Mesodermal cell (in vitro differentiated cells): Measurements from ENCODE around the gene DLG2.
"Not testable (repeated sequence)": the region's sequence is repeated elsewhere in the genome, so short reads cannot be mapped to it uniquely, and the experiment has no call there.

Source experiments
- H3K27ac ChIP-seq: 2 replicates; pipeline ENCODE4 v1.7.0; 2013; ENCODE audit warnings: mild to moderate bottlenecking, low read depth, low read length, moderate library complexity; ENCODE audit not compliant: severe bottlenecking
- H3K36me3 ChIP-seq: 2 replicates; pipeline ENCODE4 v1.7.1; 2013; ENCODE audit warnings: mild to moderate bottlenecking, low read length, moderate library complexity; ENCODE audit not compliant: control insufficient read depth, insufficient read depth
- H3K4me1 ChIP-seq: one replicate; pipeline ENCODE4 v1.7.1; 2013; ENCODE audit warnings: mild to moderate bottlenecking, low read length; ENCODE audit not compliant: insufficient read depth, control insufficient read depth, poor library complexity, severe bottlenecking
- H3K4me3 ChIP-seq: 2 replicates; pipeline ENCODE4 v1.7.0; 2013; ENCODE audit warnings: low read length, control low read depth, mild to moderate bottlenecking; ENCODE audit not compliant: insufficient read depth, poor library complexity, severe bottlenecking; ENCODE audit errors: extremely low read depth
- H3K9me3 ChIP-seq: 2 replicates; pipeline ENCODE4 v1.7.1; 2013; ENCODE audit warnings: mild to moderate bottlenecking, low read length, moderate library complexity; ENCODE audit not compliant: control insufficient read depth
- WGBS, 2 experiments: methylation state at CpG; one replicate each; pipeline ENCODE4 v1.1.5; 2013; ENCODE audit warnings: missing lambda C conversion rate in 2 of 2; ENCODE audit not compliant: insufficient coverage in 2 of 2; 5-methylcytosine and 5-hydroxymethylcytosine counted together

The DLG2 gene

GRCh38 chr11:83736684-83737083 is 1890.5 kb downstream of the DLG2 start:
- no peaks in the 10 kb centered on the region for H3K4me1 ChIP-seq
- no peak overlapping the region for H3K27ac ChIP-seq
- H3K36me3 ChIP-seq, result no peaks in the 10 kb centered on the region
- no peak overlapping the region for H3K4me3 ChIP-seq
- no peaks in the 10 kb centered on the region for H3K9me3 ChIP-seq

- Histone ChIP-seq H3K27ac (no peak overlapping the region), H3K9me3 (no peaks in the 10 kb centered on the region), H3K36me3 (no peaks in the 10 kb centered on the region), H3K4me1 (no peaks in the 10 kb centered on the region), H3K4me3 (no peak overlapping the region)
- WGBS, 2 experiments, result 100% methylated on average over 1 of the region's 1 CpG
Observed at GRCh38 chr11:83734120-83734519, 1893.0 kb downstream of the DLG2 start.

- H3K27ac ChIP-seq, H3K9me3 ChIP-seq, H3K4me1 ChIP-seq, H3K4me3 ChIP-seq, H3K36me3 ChIP-seq: not testable (repeated sequence)
- 100% methylated on average over 1 of the region's 2 CpGs for WGBS, 2 experiments
Observed at GRCh38 chr11:83731288-83731687, 1895.9 kb downstream of the DLG2 start.

GRCh38 chr11:83728281-83728680 is 1898.9 kb downstream of the DLG2 start:
- H3K4me1 ChIP-seq, result peaks cover 15% of the 10 kb centered on the region
- no peaks in the 10 kb centered on the region for H3K9me3 ChIP-seq
- no peaks in the 10 kb centered on the region for H3K36me3 ChIP-seq
- WGBS, 2 experiments, result 94 to 96% methylated on average over 2 of the region's 2 CpGs
- no peak overlapping the region for H3K27ac ChIP-seq
- H3K4me3 ChIP-seq, result no peak overlapping the region

- Histone ChIP-seq H3K27ac (no peak overlapping the region), H3K36me3 (no peaks in the 10 kb centered on the region), H3K4me3 (no peak overlapping the region), H3K9me3 (no peaks in the 10 kb centered on the region), H3K4me1 (peaks cover 18% of the 10 kb centered on the region)
- 100% methylated on average over 1 of the region's 1 CpG; no CpG with 5 or more reads in 1 of the 2 experiments for WGBS, 2 experiments
Observed at GRCh38 chr11:83727251-83727650, 1899.9 kb downstream of the DLG2 start.

GRCh38 chr11:83726316-83726715 is 1900.8 kb downstream of the DLG2 start:
- H3K9me3 ChIP-seq, result no peaks in the 10 kb centered on the region
- WGBS, 2 experiments, result no CpG with 5 or more reads among the region's 2 CpGs
- peak overlapping the region; percentile 18 for H3K27ac ChIP-seq
- H3K4me1 ChIP-seq, result peaks cover 23% of the 10 kb centered on the region
- no peak overlapping the region for H3K4me3 ChIP-seq
- H3K36me3 ChIP-seq, result no peaks in the 10 kb centered on the region

- Histone ChIP-seq H3K4me3 (no peak overlapping the region), H3K4me1 (peaks cover 28% of the 10 kb centered on the region), H3K27ac (peak overlapping the region; percentile 89), H3K9me3 (no peaks in the 10 kb centered on the region), H3K36me3 (no peaks in the 10 kb centered on the region)
- 13 to 22% methylated on average over 3 of the region's 4 CpGs for WGBS, 2 experiments
Observed at GRCh38 chr11:83725728-83726127, 1901.4 kb downstream of the DLG2 start.

GRCh38 chr11:83725269-83725560 is 1901.9 kb downstream of the DLG2 start:
- WGBS, 2 experiments, result 4 to 5% methylated on average over 4 of the region's 4 CpGs

GRCh38 chr11:83723999-83724398 is 1903.1 kb downstream of the DLG2 start:
- Histone ChIP-seq H3K27ac (peak overlapping the region; percentile 89), H3K36me3 (no peaks in the 10 kb centered on the region), H3K9me3 (no peaks in the 10 kb centered on the region), H3K4me1 (peaks cover 33% of the 10 kb centered on the region), H3K4me3 (peak overlapping the region; percentile 18)
- 0 to 14% methylated on average over 1 to 5 of the region's 6 CpGs for WGBS, 2 experiments

More at GRCh38 chr11:83725269-83725560, 1901.9 kb downstream of the DLG2 start:
- Histone ChIP-seq H3K9me3 (no peaks in the 10 kb centered on the region), H3K36me3 (no peaks in the 10 kb centered on the region), H3K27ac (peak overlapping the region; percentile 89), H3K4me1 (peaks cover 33% of the 10 kb centered on the region), H3K4me3 (peak overlapping the region; percentile 18)

GRCh38 chr11:83722392-83723119 is 1904.6 kb downstream of the DLG2 start:
- no peaks in the 10 kb centered on the region for H3K9me3 ChIP-seq

GRCh38 chr11:83721263-83721662 is 1905.9 kb downstream of the DLG2 start:
- no peak overlapping the region for H3K4me3 ChIP-seq
- no peaks in the 10 kb centered on the region for H3K9me3 ChIP-seq
- 93 to 100% methylated on average over 1 to 2 of the region's 2 CpGs for WGBS, 2 experiments
- no peak overlapping the region for H3K27ac ChIP-seq
- no peaks in the 10 kb centered on the region for H3K36me3 ChIP-seq
- peaks cover 28% of the 10 kb centered on the region for H3K4me1 ChIP-seq

More at GRCh38 chr11:83722392-83723119, 1904.6 kb downstream of the DLG2 start:
- WGBS, 2 experiments, result 80 to 83% methylated on average over 1 to 2 of the region's 4 CpGs
- no peaks in the 10 kb centered on the region for H3K36me3 ChIP-seq
- no peak overlapping the region for H3K4me3 ChIP-seq
- H3K4me1 ChIP-seq, result peaks cover 33% of the 10 kb centered on the region
- no peak overlapping the region for H3K27ac ChIP-seq
